ENCODE data around the gene DDX25. TPM values are rescaled to one million over a fixed set of nuclear protein-coding genes. Genes with fewer than 3 reads are reported as not detected.

DDX25 gene
- total RNA-seq, 1 experiment from 2014 or later = 0.26 TPM

GRCh38 chr11:125922156-125922555 lies 17.8 kb downstream of the DDX25 start:
- Histone ChIP-seq H3K4me1 (replicated peaks; ENCODE audit: insufficient read depth) (no peaks in the 10 kb centered on the region), H3K4me3 (no peak overlapping the region), H3F3A (ENCODE audit: insufficient read depth, low read depth) (no peaks in the 10 kb centered on the region), H3K9me2 (ENCODE audit: insufficient read depth) (no peaks in the 10 kb centered on the region), H3K27me3 (ENCODE audit: insufficient read depth, low read depth) (peaks cover 29% of the 10 kb centered on the region), H3K36me3 (ENCODE audit: low read depth) (no peaks in the 10 kb centered on the region), H2AFZ (no peak overlapping the region), H3K9me3 (ENCODE audit: insufficient read depth, low read depth) (no peaks in the 10 kb centered on the region), H4K20me1 (ENCODE audit: insufficient read depth) (no peaks in the 10 kb centered on the region), H3K79me2 (ENCODE audit: low read depth) (no peaks in the 10 kb centered on the region), H3K4me2 (no peak overlapping the region), H3K27ac (no peak overlapping the region)
- TF ChIP-seq CTCF (conservative IDR thresholded peaks at IDR 0.05) (no peak), EZH2 (IDR thresholded peaks at IDR 0.05; ENCODE audit: low read depth) (no peak)
- POLR2A ChIA-PET (ENCODE audit: unreplicated experiment) = no interaction called here
- intact Hi-C loops (cut with micrococcal nuclease; ENCODE audit: unreplicated experiment) = loop anchor here (10.0 kb wide), 2 partner anchors 343 to 383 kb away; partner anchors contain the start of genes DCPS, FOXRED1 and SRPRA
- CTCF ChIA-PET = no interaction called here
- no TSS peak for BruUV-seq (replicated peaks)
- no peak for DNase-seq

- Histone ChIP-seq H3K27ac (no peak overlapping the region), H3K4me1 (replicated peaks; ENCODE audit: insufficient read depth) (no peaks in the 10 kb centered on the region), H2AFZ (no peak overlapping the region), H3K9me3 (ENCODE audit: insufficient read depth, low read depth) (no peaks in the 10 kb centered on the region), H3K4me3 (no peak overlapping the region), H3K4me2 (no peak overlapping the region), H3K79me2 (ENCODE audit: low read depth) (no peaks in the 10 kb centered on the region), H3K36me3 (ENCODE audit: low read depth) (no peaks in the 10 kb centered on the region), H3K27me3 (ENCODE audit: insufficient read depth, low read depth) (peaks cover 21% of the 10 kb centered on the region), H3K9me2 (ENCODE audit: insufficient read depth) (no peaks in the 10 kb centered on the region), H4K20me1 (ENCODE audit: insufficient read depth) (no peaks in the 10 kb centered on the region), H3F3A (ENCODE audit: insufficient read depth, low read depth) (no peaks in the 10 kb centered on the region)
- ChIA-PET POLR2A (ENCODE audit: unreplicated experiment) (no interaction called here), CTCF (interaction anchor here (0.7 to 1.0 kb wide), 2 partner anchors 247 to 271 kb away, joined by 3 to 4 read pairs; no protein-coding TSS in a partner anchor)
- no TSS peak for BruUV-seq (replicated peaks)
- intact Hi-C loops (cut with micrococcal nuclease; ENCODE audit: unreplicated experiment) = loop anchor here (1.0 to 10.0 kb wide), 4 partner anchors 138 to 382 kb away; partner anchors contain the start of genes DCPS, FOXRED1 and SRPRA
- peak; percentile 60 to 61 for DNase-seq
- TF ChIP-seq CTCF (conservative IDR thresholded peaks at IDR 0.05) (peak; percentile 84), EZH2 (IDR thresholded peaks at IDR 0.05; ENCODE audit: low read depth) (no peak)
Measured at GRCh38 chr11:125923012-125923579, 18.8 kb downstream of the DDX25 start.

GRCh38 chr11:125923633-125924032 lies 19.3 kb downstream of the DDX25 start:
- Histone ChIP-seq H3K9me3 (ENCODE audit: insufficient read depth, low read depth) (no peaks in the 10 kb centered on the region), H2AFZ (no peak overlapping the region), H3K9me2 (ENCODE audit: insufficient read depth) (no peaks in the 10 kb centered on the region), H3K4me1 (replicated peaks; ENCODE audit: insufficient read depth) (no peaks in the 10 kb centered on the region), H4K20me1 (ENCODE audit: insufficient read depth) (no peaks in the 10 kb centered on the region), H3K4me3 (no peak overlapping the region), H3K27me3 (ENCODE audit: insufficient read depth, low read depth) (peaks cover 17% of the 10 kb centered on the region), H3K36me3 (ENCODE audit: low read depth) (no peaks in the 10 kb centered on the region), H3K4me2 (no peak overlapping the region), H3K27ac (no peak overlapping the region), H3K79me2 (ENCODE audit: low read depth) (no peaks in the 10 kb centered on the region), H3F3A (ENCODE audit: insufficient read depth, low read depth) (no peaks in the 10 kb centered on the region)
- CTCF ChIA-PET = interaction anchor here (0.7 to 1.0 kb wide), 2 partner anchors 247 to 270 kb away, joined by 3 to 4 read pairs; no protein-coding TSS in a partner anchor
- TF ChIP-seq CTCF (conservative IDR thresholded peaks at IDR 0.05) (no peak), EZH2 (IDR thresholded peaks at IDR 0.05; ENCODE audit: low read depth) (no peak)
- POLR2A ChIA-PET (ENCODE audit: unreplicated experiment) = no interaction called here
- BruUV-seq (replicated peaks) = no TSS peak
- intact Hi-C loops (cut with micrococcal nuclease; ENCODE audit: unreplicated experiment) = loop anchor here (1.0 to 10.0 kb wide), 4 partner anchors 138 to 381 kb away; partner anchors contain the start of genes DCPS, FOXRED1 and SRPRA
- no peak for DNase-seq

All from PC-9 (cell line).